Activated CD8-positive, alpha-beta T cell treated with anti-CD3 and anti-CD28 coated beads for 36 hours (primary cell): Measurements from ENCODE around the gene LETM1. TPM values are rescaled to one million over a fixed set of nuclear protein-coding genes. Genes with fewer than 3 reads are reported as not detected.
A peak's percentile ranks its signal among the peaks of the same experiment; 100 is the strongest.

ENCODE experiments used
- ATAC-seq: fragments of 200-7000 bp; cut with Tn5 transposase; one replicate; pipeline ENCODE4 v1.10.0; 2021; ENCODE audit warnings: mild to moderate bottlenecking, moderate library complexity
- CTCF ChIA-PET: fragments of 350-600 bp; sonication (Branson Sonifier 250); formaldehyde crosslinking; loops from one replicate; lab custom pipeline; 2021; ENCODE audit warnings: antibody characterized with exemption; lab: Charles Lee
- POLR2A ChIA-PET: fragments of 350-600 bp; sonication (Branson Sonifier 250); formaldehyde crosslinking; loops from one replicate; lab custom pipeline; 2021; ENCODE audit warnings: antibody characterized with exemption; lab: Charles Lee
- DNase-seq: peaks from one replicate; pipeline ENCODE4 v3.0.0-alpha.2; 2020
- H3K27ac Mint-ChIP-seq: one replicate; pipeline ENCODE4 v1.8.0; 2021; ENCODE audit warnings: mild to moderate bottlenecking, mixed read lengths
- H3K27me3 Mint-ChIP-seq: one replicate; pipeline ENCODE4 v1.8.0; 2021; ENCODE audit warnings: mixed read lengths
- H3K36me3 Mint-ChIP-seq: one replicate; pipeline ENCODE4 v1.8.0; 2021; ENCODE audit warnings: low read depth, mixed read lengths
- H3K4me1 Mint-ChIP-seq: one replicate; pipeline ENCODE4 v1.8.0; 2021; ENCODE audit warnings: low read depth, mixed read lengths
- H3K4me3 Mint-ChIP-seq: one replicate; pipeline ENCODE4 v1.8.0; 2021; ENCODE audit warnings: mild to moderate bottlenecking, moderate library complexity, mixed read lengths
- H3K9me3 Mint-ChIP-seq: one replicate; pipeline ENCODE4 v1.8.0; 2021; ENCODE audit warnings: mixed read lengths
- CTCF ChIP-seq: fragments of 200-600 bp; IDR thresholded peaks from one replicate; pipeline ENCODE4 v1.8.0; 2022; ENCODE audit warnings: antibody characterized with exemption, mild to moderate bottlenecking
- intact Hi-C: fragments of 100-400 bp; cut with micrococcal nuclease; formaldehyde crosslinking; loops from one replicate; pipeline ENCODE4 v1.10.0; 2022
- total RNA-seq, 2 experiments: library from RNA; stranded (reverse); gene quantifications; one replicate each; pipeline ENCODE4 v1.2.3, GENCODE V29; 2021

The LETM1 gene
- total RNA-seq, 2 experiments from 2014 or later: 49.4 to 53.2 TPM

GRCh38 chr4:1772853-1773538, 83.0 kb downstream of the LETM1 start:
- POLR2A ChIA-PET: interaction anchor here (0.6 to 1.3 kb wide), 5 partner anchors 7 to 50 kb away, joined by 3 read pairs; no protein-coding TSS in a partner anchor
- Mint-ChIP-seq H3K27ac (no peak overlapping the region), H3K9me3 (no peaks in the 10 kb centered on the region), H3K27me3 (peaks cover 4% of the 10 kb centered on the region), H3K4me3 (no peak overlapping the region), H3K4me1 (peaks cover 3% of the 10 kb centered on the region), H3K36me3 (no peaks in the 10 kb centered on the region)
- ATAC-seq (no peak), DNase-seq (no peak)
- CTCF ChIA-PET: interaction anchor here (2.3 kb wide), 1 partner anchor 24 kb away, joined by 8 read pairs; no protein-coding TSS in a partner anchor
- intact Hi-C loops: no loop called here
- no peak for TF ChIP-seq CTCF

GRCh38 chr4:1771555-1772305, 84.2 kb downstream of the LETM1 start:
- DNase-seq: peak; percentile 67
- CTCF ChIA-PET: interaction anchor here (1.1 to 2.3 kb wide), 2 partner anchors 23 to 27 kb away, joined by 4 to 8 read pairs; no protein-coding TSS in a partner anchor

GRCh38 chr4:1770791-1771231, 85.1 kb downstream of the LETM1 start:
- CTCF ChIA-PET: interaction anchor here (1.8 kb wide), 1 partner anchor 39 kb away, joined by 5 read pairs; no protein-coding TSS in a partner anchor
- H3K9me3 Mint-ChIP-seq: no peaks in the 10 kb centered on the region
- DNase-seq: no peak
- POLR2A ChIA-PET: interaction anchor here (1.1 kb wide), 1 partner anchor 18 kb away, joined by 4 read pairs; no protein-coding TSS in a partner anchor
- no peaks in the 10 kb centered on the region for H3K36me3 Mint-ChIP-seq
- no peak overlapping the region for H3K27ac Mint-ChIP-seq
- intact Hi-C loops: no loop called here
- H3K4me1 Mint-ChIP-seq: peaks cover 3% of the 10 kb centered on the region
- no peak for TF ChIP-seq CTCF
- H3K27me3 Mint-ChIP-seq: peaks cover 6% of the 10 kb centered on the region
- H3K4me3 Mint-ChIP-seq: no peak overlapping the region
- no peak for ATAC-seq

More at GRCh38 chr4:1771555-1772305, 84.2 kb downstream of the LETM1 start:
- intact Hi-C loops: no loop called here
- Mint-ChIP-seq H3K4me1 (peaks cover 3% of the 10 kb centered on the region), H3K27me3 (peaks cover 6% of the 10 kb centered on the region), H3K4me3 (no peak overlapping the region), H3K9me3 (no peaks in the 10 kb centered on the region), H3K27ac (no peak overlapping the region), H3K36me3 (no peaks in the 10 kb centered on the region)
- TF ChIP-seq CTCF: no peak
- POLR2A ChIA-PET: interaction anchor here (1.1 kb wide), 1 partner anchor 17 kb away, joined by 4 read pairs; no protein-coding TSS in a partner anchor
- ATAC-seq: peak; percentile 75

- H3K36me3 Mint-ChIP-seq: no peaks in the 10 kb centered on the region
- ATAC-seq: no peak
- no peak for DNase-seq
- POLR2A ChIA-PET: no interaction called here
- H3K9me3 Mint-ChIP-seq: no peaks in the 10 kb centered on the region
- no peak overlapping the region for H3K27ac Mint-ChIP-seq
- CTCF ChIA-PET: interaction anchor here (1.8 kb wide), 1 partner anchor 39 kb away, joined by 5 read pairs; no protein-coding TSS in a partner anchor
- TF ChIP-seq CTCF: no peak
- H3K4me1 Mint-ChIP-seq: peaks cover 3% of the 10 kb centered on the region
- H3K27me3 Mint-ChIP-seq: peaks cover 8% of the 10 kb centered on the region
- no peak overlapping the region for H3K4me3 Mint-ChIP-seq
- intact Hi-C loops: no loop called here
Measured at GRCh38 chr4:1770245-1770644, 85.7 kb downstream of the LETM1 start.
